ENCODE measurements around the gene SIAH1. TPM values are rescaled to one million over a fixed set of nuclear protein-coding genes. Genes with fewer than 3 reads are reported as not detected.

The SIAH1 gene
- total RNA-seq, 1 donor from 2014 or later, result 73.9 TPM

DNA sequence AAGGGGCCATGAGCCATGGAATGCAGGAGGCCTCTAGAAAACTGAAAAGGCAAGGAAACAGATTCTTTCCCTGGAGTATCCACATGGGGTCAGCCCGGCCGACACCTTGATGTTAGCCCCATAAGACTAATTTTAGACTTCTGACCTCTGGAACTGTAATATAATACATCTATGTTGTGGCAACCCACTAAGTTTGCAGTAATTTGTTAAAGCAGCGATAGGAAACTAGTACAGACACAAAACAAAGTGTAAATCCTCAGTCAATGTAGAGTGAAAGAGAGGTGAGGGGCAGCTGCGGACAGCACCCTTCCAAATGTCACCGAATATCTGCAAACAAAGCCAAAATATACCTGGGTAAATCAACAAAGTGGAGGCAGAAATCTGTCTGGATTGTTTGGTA lies 7.2 kb upstream of the SIAH1 start:
- H3K4me3 ChIP-seq, result no peak overlapping the region
- H3K4me2 ChIP-seq, result no peak overlapping the region
- DNase-seq (ENCODE audit: low spot score), result no peak
- no peaks in the 10 kb centered on the region for H4K20me1 ChIP-seq (ENCODE audit: low read depth)
- H3F3A ChIP-seq (ENCODE audit: low read depth), result no peaks in the 10 kb centered on the region
- no peak overlapping the region for H2AFZ ChIP-seq (replicated peaks)
- no peak overlapping the region for H3K27ac ChIP-seq
- Mint-ChIP-seq H3K9me3 (no peaks in the 10 kb centered on the region), H3K4me3 (peak overlapping the region; percentile 44), H3K27ac (no peak overlapping the region), H3K4me1 (peaks cover 4% of the 10 kb centered on the region), H3K36me3 (no peaks in the 10 kb centered on the region), H3K27me3 (ENCODE audit: insufficient read depth, low read depth) (no peaks in the 10 kb centered on the region)
- H3K9ac ChIP-seq, result no peak overlapping the region
- no peaks in the 10 kb centered on the region for H3K9me3 ChIP-seq (ENCODE audit: low read depth)
- H3K27me3 ChIP-seq, result no peaks in the 10 kb centered on the region
- H3K36me3 ChIP-seq, result no peaks in the 10 kb centered on the region
- no peaks in the 10 kb centered on the region for H3K4me1 ChIP-seq
- TF ChIP-seq EZH2 (IDR thresholded peaks at IDR 0.05) (no peak), EZH2phosphoT487 (IDR thresholded peaks at IDR 0.05) (no peak)
- TF ChIP-seq, protein P1, sequence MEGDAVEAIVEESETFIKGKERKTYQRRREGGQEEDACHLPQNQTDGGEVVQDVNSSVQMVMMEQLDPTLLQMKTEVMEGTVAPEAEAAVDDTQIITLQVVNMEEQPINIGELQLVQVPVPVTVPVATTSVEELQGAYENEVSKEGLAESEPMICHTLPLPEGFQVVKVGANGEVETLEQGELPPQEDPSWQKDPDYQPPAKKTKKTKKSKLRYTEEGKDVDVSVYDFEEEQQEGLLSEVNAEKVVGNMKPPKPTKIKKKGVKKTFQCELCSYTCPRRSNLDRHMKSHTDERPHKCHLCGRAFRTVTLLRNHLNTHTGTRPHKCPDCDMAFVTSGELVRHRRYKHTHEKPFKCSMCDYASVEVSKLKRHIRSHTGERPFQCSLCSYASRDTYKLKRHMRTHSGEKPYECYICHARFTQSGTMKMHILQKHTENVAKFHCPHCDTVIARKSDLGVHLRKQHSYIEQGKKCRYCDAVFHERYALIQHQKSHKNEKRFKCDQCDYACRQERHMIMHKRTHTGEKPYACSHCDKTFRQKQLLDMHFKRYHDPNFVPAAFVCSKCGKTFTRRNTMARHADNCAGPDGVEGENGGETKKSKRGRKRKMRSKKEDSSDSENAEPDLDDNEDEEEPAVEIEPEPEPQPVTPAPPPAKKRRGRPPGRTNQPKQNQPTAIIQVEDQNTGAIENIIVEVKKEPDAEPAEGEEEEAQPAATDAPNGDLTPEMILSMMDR (IDR thresholded peaks at IDR 0.05), result no peak
- H3K79me2 ChIP-seq (ENCODE audit: low read depth), result no peaks in the 10 kb centered on the region

DNA sequence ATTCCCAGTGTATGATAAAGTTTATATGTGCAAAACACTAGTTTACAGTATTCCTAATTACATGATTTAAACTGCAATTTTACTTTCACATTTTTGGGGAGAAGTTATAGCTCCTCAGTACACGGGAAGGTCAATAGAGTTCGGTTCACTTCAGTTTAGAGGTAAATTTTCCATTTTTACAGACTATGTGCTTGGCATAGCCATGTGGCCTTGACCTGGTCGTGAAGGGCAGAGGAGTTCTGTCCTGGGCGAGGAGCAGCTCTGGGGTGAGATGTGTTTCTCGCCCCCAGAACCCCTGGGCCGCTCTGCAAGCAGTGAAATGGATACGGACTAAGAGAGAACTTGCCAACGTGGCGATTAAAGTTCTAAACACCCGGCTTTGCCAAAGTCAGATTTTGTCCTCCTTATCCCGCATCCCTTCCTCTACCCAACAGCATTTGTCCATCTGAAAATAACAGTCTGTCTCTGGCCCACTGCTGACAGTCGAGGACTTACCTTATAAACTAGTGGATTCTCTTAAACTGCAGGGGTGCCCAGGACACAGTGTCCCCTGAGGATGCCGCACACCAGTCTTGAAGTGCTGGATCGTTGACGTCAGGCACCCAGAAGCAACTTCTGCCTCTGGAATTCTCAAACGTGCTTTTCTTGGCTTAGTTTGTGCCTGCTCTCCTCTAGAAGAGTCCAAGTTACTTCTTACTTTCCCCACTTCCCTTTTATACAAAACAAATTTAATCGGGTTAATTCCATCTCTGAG lies 1.5 kb upstream of the SIAH1 start:
- peaks cover 16% of the 10 kb centered on the region for H4K20me1 ChIP-seq (ENCODE audit: low read depth)
- H3K36me3 Mint-ChIP-seq, result peaks cover 5% of the 10 kb centered on the region
- no peaks in the 10 kb centered on the region for H3K9me3 ChIP-seq (ENCODE audit: low read depth)
- H3K36me3 ChIP-seq, result no peaks in the 10 kb centered on the region
- H3K27me3 Mint-ChIP-seq (ENCODE audit: insufficient read depth, low read depth), result peaks cover 5% of the 10 kb centered on the region
- DNase-seq (ENCODE audit: low spot score), result no peak
- H3K27ac Mint-ChIP-seq, result peak overlapping the region; percentile 83
- no peaks in the 10 kb centered on the region for H3K27me3 ChIP-seq
- H3K27ac ChIP-seq, result no peak overlapping the region
- peaks cover 16% of the 10 kb centered on the region for H3K4me1 ChIP-seq
- no peak overlapping the region for H3K9ac ChIP-seq
- TF ChIP-seq EZH2 (IDR thresholded peaks at IDR 0.05), result no peak
- no peak for TF ChIP-seq EZH2phosphoT487 (IDR thresholded peaks at IDR 0.05)
- TF ChIP-seq, protein P1 (IDR thresholded peaks at IDR 0.05), result no peak
- H2AFZ ChIP-seq (replicated peaks), result no peak overlapping the region
- H3F3A ChIP-seq (ENCODE audit: low read depth), result peaks cover 27% of the 10 kb centered on the region
- H3K4me3 Mint-ChIP-seq, result peak overlapping the region; percentile 93
- H3K79me2 ChIP-seq (ENCODE audit: low read depth), result peaks cover 28% of the 10 kb centered on the region
- H3K9me3 Mint-ChIP-seq, result peaks cover 6% of the 10 kb centered on the region
- H3K4me1 Mint-ChIP-seq, result peaks cover 16% of the 10 kb centered on the region
- no peak overlapping the region for H3K4me3 ChIP-seq
- no peak overlapping the region for H3K4me2 ChIP-seq

DNA sequence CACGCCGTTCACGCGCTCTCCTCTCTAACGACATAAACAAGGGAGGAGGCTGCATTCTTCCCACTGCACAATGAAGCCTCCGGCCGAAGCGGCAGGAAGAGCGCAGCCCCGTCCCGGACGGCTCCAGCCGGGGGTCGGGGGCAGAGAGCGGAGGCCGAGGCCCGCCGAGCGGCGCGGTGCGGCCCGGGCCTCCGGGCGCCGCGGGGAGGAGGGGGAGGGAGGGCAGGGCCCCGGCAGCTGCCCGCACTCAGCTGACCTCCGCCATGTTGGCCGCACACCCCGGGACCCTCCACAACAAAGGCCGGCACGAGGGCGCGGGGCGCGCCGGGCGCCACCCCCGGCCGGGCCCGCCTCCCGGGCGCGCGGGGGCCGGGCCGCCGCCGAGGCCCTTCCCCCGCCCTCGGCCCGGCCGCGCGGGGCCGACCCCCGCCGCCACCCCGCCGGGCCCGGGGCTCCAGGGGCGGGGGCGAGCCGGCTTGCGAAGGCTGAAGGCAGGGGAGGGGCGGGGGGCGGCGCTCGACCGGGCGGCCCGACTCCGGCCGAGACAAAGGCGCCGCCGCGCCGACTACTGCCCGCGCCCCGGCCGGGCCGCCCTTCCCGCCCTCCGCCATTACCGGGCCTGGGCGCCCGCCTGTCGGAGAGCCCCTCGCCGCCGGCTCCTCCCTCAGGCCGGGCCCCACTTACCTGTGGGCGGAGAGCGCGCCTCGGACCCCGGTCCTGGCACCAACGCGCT lies 527 bp downstream of the SIAH1 start:
- H3K4me2 ChIP-seq, result peak overlapping the region; percentile 88
- peak overlapping the region; percentile 97 for H3K4me3 Mint-ChIP-seq
- peak overlapping the region; percentile 100 for H3K27ac ChIP-seq
- H4K20me1 ChIP-seq (ENCODE audit: low read depth), result peaks cover 26% of the 10 kb centered on the region
- H3K79me2 ChIP-seq (ENCODE audit: low read depth), result peaks cover 49% of the 10 kb centered on the region
- H3K4me3 ChIP-seq, result peak overlapping the region; percentile 98
- H3K27ac Mint-ChIP-seq, result peak overlapping the region; percentile 98
- H3K4me1 Mint-ChIP-seq, result peaks cover 26% of the 10 kb centered on the region
- H3K9ac ChIP-seq, result peak overlapping the region; percentile 99
- TF ChIP-seq, protein P1 (IDR thresholded peaks at IDR 0.05), result no peak
- TF ChIP-seq EZH2 (IDR thresholded peaks at IDR 0.05), result no peak
- no peak for TF ChIP-seq EZH2phosphoT487 (IDR thresholded peaks at IDR 0.05)
- peaks cover 36% of the 10 kb centered on the region for H3F3A ChIP-seq (ENCODE audit: low read depth)
- H3K36me3 Mint-ChIP-seq, result peaks cover 18% of the 10 kb centered on the region
- H3K36me3 ChIP-seq, result no peaks in the 10 kb centered on the region
- peaks cover 24% of the 10 kb centered on the region for H3K4me1 ChIP-seq
- peaks cover 21% of the 10 kb centered on the region for H3K9me3 Mint-ChIP-seq
- no peaks in the 10 kb centered on the region for H3K27me3 ChIP-seq
- peaks cover 8% of the 10 kb centered on the region for H3K27me3 Mint-ChIP-seq (ENCODE audit: insufficient read depth, low read depth)
- no peaks in the 10 kb centered on the region for H3K9me3 ChIP-seq (ENCODE audit: low read depth)
- peak overlapping the region; percentile 2 for H2AFZ ChIP-seq (replicated peaks)
- DNase-seq (ENCODE audit: low spot score), result peak; percentile 91
